Stomach (tissue), 4 donors: Measurements from ENCODE around the gene SHOX.

Experiments used
- CTCF ChIP-seq, 7 experiments: fragments of 450-650 bp in 4 of 7; fragments of 200-600 bp in 3 of 7; sonication (generic) in 3 of 7; IDR thresholded peaks; one replicate each; pipeline ENCODE4 v1.5.1; 2016 to 2019; ENCODE audit warnings: antibody characterized with exemption in 7 of 7, control low read depth in 2 of 7, mild to moderate bottlenecking in 1 of 7
- EP300 ChIP-seq: sonication (generic); formaldehyde crosslinking; IDR thresholded peaks from one replicate; pipeline ENCODE4 v1.6.1; 2017; ENCODE audit warnings: antibody characterized with exemption
- POLR2A ChIP-seq, 4 donors: fragments of 450-650 bp; IDR thresholded peaks; one replicate each; pipeline ENCODE4 v1.6.1; 2016; ENCODE audit warnings: antibody characterized with exemption in 4 of 4, control low read depth in 2 of 4, mild to moderate bottlenecking in 1 of 4, moderate library complexity in 1 of 4
- POLR2AphosphoS5 ChIP-seq, 3 donors: sonication (generic); formaldehyde crosslinking; IDR thresholded peaks; one replicate each; pipeline ENCODE4 v1.6.1; 2016; ENCODE audit warnings: antibody characterized with exemption in 3 of 3

GRCh38 chrX:581066-581465 lies 49.5 kb upstream of the SHOX start:
- TF ChIP-seq POLR2A (IDR thresholded peaks at IDR 0.05) (no peak), CTCF (IDR thresholded peaks at IDR 0.05) (no peak), EP300 (no peak), POLR2AphosphoS5 (IDR thresholded peaks at IDR 0.05) (no peak)
